K562 (cell line): ENCODE measurements around the gene MDK. TPM values are rescaled to one million over a fixed set of nuclear protein-coding genes. Genes with fewer than 3 reads are reported as not detected.
A peak's percentile ranks its signal among the peaks of the same experiment; 100 is the strongest.

Source experiments
- BRD4 ChIP-seq: fragments of 200-600 bp; sonication (generic); IDR thresholded peaks from 2 replicates; pipeline ENCODE4 v1.6.1; 2017; ENCODE audit warnings: inconsistent platforms
- CTBP1 ChIP-seq: fragments of 450-650 bp; IDR thresholded peaks from 2 replicates; pipeline ENCODE4 v1.6.1; 2016; ENCODE audit warnings: borderline replicate concordance
- ESRRA ChIP-seq: fragments of 450-650 bp; IDR thresholded peaks from 2 replicates; pipeline ENCODE4 v1.6.1; 2014; ENCODE audit warnings: low read depth, mild to moderate bottlenecking, moderate library complexity, borderline replicate concordance
- HDAC1 ChIP-seq, 2 experiments: fragments of 450-650 bp; IDR thresholded peaks; 2 replicates each; pipeline ENCODE4 v1.6.1; 2016 to 2017; ENCODE audit warnings: inconsistent platforms in 1 of 2, mild to moderate bottlenecking in 1 of 2, moderate library complexity in 1 of 2
- HNRNPUL1 ChIP-seq: fragments of 200-400 bp; formaldehyde crosslinking; IDR thresholded peaks from 2 replicates; pipeline ENCODE4 v1.6.1; 2017; ENCODE audit warnings: low read length
- JUND ChIP-seq, 2 experiments: IDR thresholded peaks; 2 replicates in 1 of 2; 3 replicates in 1 of 2; pipeline ENCODE4 v1.6.1; 2011; ENCODE audit warnings: borderline replicate concordance in 2 of 2, low read depth in 2 of 2, low read length in 2 of 2, improper control_type of control experiment in 1 of 2, missing biosample characterization in 1 of 2, missing genetic modification characterization in 1 of 2, missing genetic modification reagents in 1 of 2
- MAZ ChIP-seq, 2 experiments: fragments of 450-650 bp in 1 of 2; sonication (generic) in 1 of 2; formaldehyde crosslinking; IDR thresholded peaks in 1 of 2; conservative IDR thresholded peaks in 1 of 2; 2 replicates each; pipeline versions ENCODE4 v1.4.0 to v1.5.0; 2020; ENCODE audit warnings: mild to moderate bottlenecking in 1 of 2, missing genetic modification reagents in 1 of 2
- STAG1 ChIP-seq: sonication (generic); formaldehyde crosslinking; IDR thresholded peaks from 2 replicates; pipeline ENCODE4 v1.5.0; 2020; ENCODE audit warnings: missing genetic modification reagents, borderline replicate concordance
- TAF9B ChIP-seq: fragments of 450-650 bp; IDR thresholded peaks from 2 replicates; pipeline ENCODE4 v1.6.1; 2018; ENCODE audit warnings: mild to moderate bottlenecking; ENCODE audit not compliant: partially characterized antibody
- ZC3H4 ChIP-seq: sonication (generic); formaldehyde crosslinking; IDR thresholded peaks from 2 replicates; pipeline ENCODE4 v1.9.0; 2021; ENCODE audit warnings: missing genetic modification reagents, borderline replicate concordance
- ZNF134 ChIP-seq: fragments of 250-450 bp; sonication (Bioruptor Pico); conservative IDR thresholded peaks from 2 replicates; pipeline ENCODE4 v1.4.0; 2020
- ZNF217 ChIP-seq: sonication (generic); formaldehyde crosslinking; IDR thresholded peaks from 2 replicates; pipeline ENCODE4 v1.8.0; 2022; ENCODE audit warnings: mild to moderate bottlenecking, missing genetic modification reagents
- ZNF23 ChIP-seq: fragments of 250-450 bp; sonication (Bioruptor Pico); IDR thresholded peaks from 2 replicates; pipeline ENCODE4 v1.4.0; 2020; ENCODE audit warnings: mild to moderate bottlenecking
- ZNF316 ChIP-seq: fragments of 450-650 bp; IDR thresholded peaks from 2 replicates; pipeline ENCODE4 v1.6.1; 2016
- polyA plus RNA-seq, 8 experiments: library from polyadenylated mRNA; depleted of rRNA in 4 of 8; stranded (reverse) in 5 of 8; unstranded in 3 of 8; fragments of >200 nt; fragmentation: Nextera tagmentation in 2 of 8; fragmentation: Illumina TruSeq in 1 of 8; extraction: Ambion mirVana in 2 of 8; extraction: Trizol in 1 of 8; gene quantifications; 2 replicates each; pipeline versions ENCODE4 v1.2.1 to v1.2.3, GENCODE V29; 2011 to 2014; ENCODE audit warnings: inconsistent platforms in 1 of 8, missing spikeins in 1 of 8
- total RNA-seq, 7 experiments: library from RNA; depleted of rRNA in 6 of 7; stranded (reverse); fragments of >200 nt in 6 of 7; fragmentation: Illumina TruSeq in 2 of 7; extraction: Trizol in 2 of 7; gene quantifications; 2 replicates each; pipeline versions ENCODE4 v1.2.1 to v1.2.3, GENCODE V29; 2011 to 2021; ENCODE audit warnings: low replicate concordance in 1 of 7
- TF ChIP-seq, protein P1 (sequence below): fragments of 250-450 bp; sonication (Bioruptor Pico); IDR thresholded peaks from 2 replicates; pipeline ENCODE4 v1.4.0; 2020; ENCODE audit warnings: mild to moderate bottlenecking
- TF ChIP-seq, protein P2 (sequence below), 2 experiments: fragments of 450-650 bp in 1 of 2; sonication (generic) in 1 of 2; formaldehyde crosslinking in 1 of 2; IDR thresholded peaks; 2 replicates each; pipeline versions ENCODE4 v1.7.1 to v1.9.0; 2016 to 2022; ENCODE audit warnings: inconsistent platforms in 1 of 2, mild to moderate bottlenecking in 1 of 2, missing genetic modification reagents in 1 of 2
- TF ChIP-seq, protein P3 (sequence below): fragments of 450-650 bp; IDR thresholded peaks from 2 replicates; pipeline ENCODE4 v1.6.1; 2018; ENCODE audit warnings: mild to moderate bottlenecking, low read depth; ENCODE audit not compliant: partially characterized antibody

MDK gene
- total and polyA plus RNA-seq, 9 of the 15 experiments (the other 6 are each of a cell fraction or from before 2014, with no cell fraction given), result 20.7 to 700 (median 350) TPM

DNA sequence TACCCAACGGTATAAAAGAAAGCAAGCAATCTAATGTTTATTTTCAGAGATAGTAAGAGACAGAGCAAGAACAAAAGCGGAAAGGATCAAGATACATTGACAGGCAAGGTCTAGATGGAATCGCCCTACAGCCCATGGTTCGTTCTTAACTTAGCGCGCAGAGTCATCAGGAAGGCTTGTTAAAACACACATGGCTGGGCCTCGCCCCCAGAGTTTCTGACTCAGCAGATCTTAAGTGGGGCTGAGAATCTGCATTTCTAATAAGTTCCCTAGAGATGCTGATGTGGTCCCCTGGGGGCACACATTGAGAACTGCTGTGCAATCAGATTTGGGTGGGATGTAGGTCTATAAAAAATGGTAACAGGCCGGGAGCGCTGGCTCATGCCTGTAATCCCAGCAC, 45.9 kb downstream of the MDK start (continued):
- TF ChIP-seq, protein P1, sequence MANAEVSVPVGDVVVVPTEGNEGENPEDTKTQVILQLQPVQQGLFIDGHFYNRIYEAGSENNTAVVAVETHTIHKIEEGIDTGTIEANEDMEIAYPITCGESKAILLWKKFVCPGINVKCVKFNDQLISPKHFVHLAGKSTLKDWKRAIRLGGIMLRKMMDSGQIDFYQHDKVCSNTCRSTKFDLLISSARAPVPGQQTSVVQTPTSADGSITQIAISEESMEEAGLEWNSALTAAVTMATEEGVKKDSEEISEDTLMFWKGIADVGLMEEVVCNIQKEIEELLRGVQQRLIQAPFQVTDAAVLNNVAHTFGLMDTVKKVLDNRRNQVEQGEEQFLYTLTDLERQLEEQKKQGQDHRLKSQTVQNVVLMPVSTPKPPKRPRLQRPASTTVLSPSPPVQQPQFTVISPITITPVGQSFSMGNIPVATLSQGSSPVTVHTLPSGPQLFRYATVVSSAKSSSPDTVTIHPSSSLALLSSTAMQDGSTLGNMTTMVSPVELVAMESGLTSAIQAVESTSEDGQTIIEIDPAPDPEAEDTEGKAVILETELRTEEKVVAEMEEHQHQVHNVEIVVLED (CRISPR knock-in tag), result no peak
- TF ChIP-seq ESRRA, result no peak
- TF ChIP-seq TAF9B, result peak; percentile 14
- TF ChIP-seq BRD4, result no peak
- no peak for TF ChIP-seq ZNF23 (CRISPR knock-in tag)
- TF ChIP-seq HDAC1 (IDR thresholded peaks at IDR 0.05), result peak in 1 of 2 experiments; percentile 79; a peak in 2 of 4 replicates
- peak; percentile 71 for TF ChIP-seq JUND (IDR thresholded peaks at IDR 0.05; ENCODE audit: borderline replicate concordance, low read depth, low read length)
- TF ChIP-seq JUND (tag; IDR thresholded peaks at IDR 0.05; ENCODE audit: borderline replicate concordance, low read depth, low read length), result peak; percentile 34; the same call in 1 of the 3 replicates
- TF ChIP-seq, protein P2, sequence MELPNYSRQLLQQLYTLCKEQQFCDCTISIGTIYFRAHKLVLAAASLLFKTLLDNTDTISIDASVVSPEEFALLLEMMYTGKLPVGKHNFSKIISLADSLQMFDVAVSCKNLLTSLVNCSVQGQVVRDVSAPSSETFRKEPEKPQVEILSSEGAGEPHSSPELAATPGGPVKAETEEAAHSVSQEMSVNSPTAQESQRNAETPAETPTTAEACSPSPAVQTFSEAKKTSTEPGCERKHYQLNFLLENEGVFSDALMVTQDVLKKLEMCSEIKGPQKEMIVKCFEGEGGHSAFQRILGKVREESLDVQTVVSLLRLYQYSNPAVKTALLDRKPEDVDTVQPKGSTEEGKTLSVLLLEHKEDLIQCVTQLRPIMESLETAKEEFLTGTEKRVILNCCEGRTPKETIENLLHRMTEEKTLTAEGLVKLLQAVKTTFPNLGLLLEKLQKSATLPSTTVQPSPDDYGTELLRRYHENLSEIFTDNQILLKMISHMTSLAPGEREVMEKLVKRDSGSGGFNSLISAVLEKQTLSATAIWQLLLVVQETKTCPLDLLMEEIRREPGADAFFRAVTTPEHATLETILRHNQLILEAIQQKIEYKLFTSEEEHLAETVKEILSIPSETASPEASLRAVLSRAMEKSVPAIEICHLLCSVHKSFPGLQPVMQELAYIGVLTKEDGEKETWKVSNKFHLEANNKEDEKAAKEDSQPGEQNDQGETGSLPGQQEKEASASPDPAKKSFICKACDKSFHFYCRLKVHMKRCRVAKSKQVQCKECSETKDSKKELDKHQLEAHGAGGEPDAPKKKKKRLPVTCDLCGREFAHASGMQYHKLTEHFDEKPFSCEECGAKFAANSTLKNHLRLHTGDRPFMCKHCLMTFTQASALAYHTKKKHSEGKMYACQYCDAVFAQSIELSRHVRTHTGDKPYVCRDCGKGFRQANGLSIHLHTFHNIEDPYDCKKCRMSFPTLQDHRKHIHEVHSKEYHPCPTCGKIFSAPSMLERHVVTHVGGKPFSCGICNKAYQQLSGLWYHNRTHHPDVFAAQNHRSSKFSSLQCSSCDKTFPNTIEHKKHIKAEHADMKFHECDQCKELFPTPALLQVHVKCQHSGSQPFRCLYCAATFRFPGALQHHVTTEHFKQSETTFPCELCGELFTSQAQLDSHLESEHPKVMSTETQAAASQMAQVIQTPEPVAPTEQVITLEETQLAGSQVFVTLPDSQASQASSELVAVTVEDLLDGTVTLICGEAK (IDR thresholded peaks at IDR 0.05), result no peak
- TF ChIP-seq, protein P2 (CRISPR knock-in tag; IDR thresholded peaks at IDR 0.05), result no peak
- peak; percentile 50; the same call in 1 of the 2 replicates for TF ChIP-seq CTBP1
- no peak for TF ChIP-seq ZNF217
- TF ChIP-seq STAG1 (CRISPR knock-in tag), result no peak
- no peak for TF ChIP-seq ZC3H4 (CRISPR knock-in tag)
- TF ChIP-seq HNRNPUL1, result no peak
- no peak for TF ChIP-seq ZNF134 (CRISPR knock-in tag)
- TF ChIP-seq ZNF316, result peak; percentile 100
- no peak for TF ChIP-seq MAZ (CRISPR knock-in tag; conservative IDR thresholded peaks at IDR 0.05 in 1 of 2, IDR thresholded peaks at IDR 0.05 in 1 of 2)
- TF ChIP-seq, protein P3, sequence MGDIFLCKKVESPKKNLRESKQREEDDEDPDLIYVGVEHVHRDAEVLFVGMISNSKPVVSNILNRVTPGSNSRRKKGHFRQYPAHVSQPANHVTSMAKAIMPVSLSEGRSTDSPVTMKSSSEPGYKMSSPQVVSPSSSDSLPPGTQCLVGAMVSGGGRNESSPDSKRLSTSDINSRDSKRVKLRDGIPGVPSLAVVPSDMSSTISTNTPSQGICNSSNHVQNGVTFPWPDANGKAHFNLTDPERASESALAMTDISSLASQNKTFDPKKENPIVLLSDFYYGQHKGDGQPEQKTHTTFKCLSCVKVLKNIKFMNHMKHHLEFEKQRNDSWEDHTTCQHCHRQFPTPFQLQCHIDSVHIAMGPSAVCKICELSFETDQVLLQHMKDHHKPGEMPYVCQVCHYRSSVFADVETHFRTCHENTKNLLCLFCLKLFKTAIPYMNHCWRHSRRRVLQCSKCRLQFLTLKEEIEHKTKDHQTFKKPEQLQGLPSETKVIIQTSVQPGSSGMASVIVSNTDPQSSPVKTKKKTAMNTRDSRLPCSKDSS, result no peak
